Sigmoid colon (tissue), 4 donors: Measurements from ENCODE around the gene QRFP.

ENCODE experiments used
- EP300 ChIP-seq, 4 donors: sonication (generic); formaldehyde crosslinking; IDR thresholded peaks; one replicate each; pipeline ENCODE4 v1.6.1; 2017; ENCODE audit warnings: antibody characterized with exemption in 4 of 4
- POLR2A ChIP-seq, 2 donors: fragments of 450-650 bp; IDR thresholded peaks; one replicate each; pipeline ENCODE4 v1.6.1; 2016; ENCODE audit warnings: antibody characterized with exemption in 2 of 2, mild to moderate bottlenecking in 2 of 2, moderate library complexity in 2 of 2
- POLR2AphosphoS5 ChIP-seq, 4 donors: sonication (generic); formaldehyde crosslinking; IDR thresholded peaks; one replicate each; pipeline ENCODE4 v1.6.1; 2017; ENCODE audit warnings: antibody characterized with exemption in 4 of 4
- TF ChIP-seq, protein P1 (sequence below), 4 experiments: fragments of 450-650 bp in 3 of 4; fragments of 200-600 bp in 1 of 4; IDR thresholded peaks; one replicate each; pipeline ENCODE4 v1.5.1; 2016 to 2019; ENCODE audit warnings: antibody characterized with exemption in 4 of 4, mild to moderate bottlenecking in 3 of 4, moderate library complexity in 2 of 4

DNA sequence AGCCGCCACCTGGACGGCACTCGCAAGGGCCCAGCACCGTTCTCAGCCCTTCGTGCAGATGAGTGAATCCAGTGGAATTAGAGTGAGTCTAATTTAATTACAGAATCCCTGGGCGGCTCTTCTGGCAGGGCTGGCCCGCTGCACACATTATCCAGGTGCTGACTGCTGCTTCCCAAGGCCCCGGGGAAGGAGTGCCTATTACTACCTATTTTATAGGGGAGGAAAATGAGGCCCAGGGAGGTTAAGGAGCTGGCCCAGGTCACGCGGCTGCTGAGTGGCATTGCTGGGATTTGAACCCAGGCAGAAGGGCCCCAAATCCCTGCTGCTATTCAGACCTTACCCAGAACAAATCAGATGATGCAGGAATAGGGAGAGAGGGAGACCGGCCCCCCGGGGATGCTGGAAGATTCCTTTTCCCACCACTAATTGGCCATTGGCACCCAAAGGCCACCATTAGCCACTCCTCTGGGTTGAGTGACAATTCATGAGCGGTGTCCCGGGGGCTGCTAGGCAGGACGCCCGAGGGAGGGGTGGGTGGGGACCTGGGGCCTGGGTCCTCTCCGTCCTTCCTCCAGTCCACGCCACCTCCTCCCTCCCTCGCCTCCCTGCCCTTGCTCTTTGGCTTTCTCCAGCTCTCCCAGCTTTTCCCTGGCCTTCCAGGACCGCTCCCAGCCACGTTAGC lies 10.3 kb upstream of the QRFP start:
- no peak for TF ChIP-seq EP300 (IDR thresholded peaks at IDR 0.05)
- TF ChIP-seq, protein P1, sequence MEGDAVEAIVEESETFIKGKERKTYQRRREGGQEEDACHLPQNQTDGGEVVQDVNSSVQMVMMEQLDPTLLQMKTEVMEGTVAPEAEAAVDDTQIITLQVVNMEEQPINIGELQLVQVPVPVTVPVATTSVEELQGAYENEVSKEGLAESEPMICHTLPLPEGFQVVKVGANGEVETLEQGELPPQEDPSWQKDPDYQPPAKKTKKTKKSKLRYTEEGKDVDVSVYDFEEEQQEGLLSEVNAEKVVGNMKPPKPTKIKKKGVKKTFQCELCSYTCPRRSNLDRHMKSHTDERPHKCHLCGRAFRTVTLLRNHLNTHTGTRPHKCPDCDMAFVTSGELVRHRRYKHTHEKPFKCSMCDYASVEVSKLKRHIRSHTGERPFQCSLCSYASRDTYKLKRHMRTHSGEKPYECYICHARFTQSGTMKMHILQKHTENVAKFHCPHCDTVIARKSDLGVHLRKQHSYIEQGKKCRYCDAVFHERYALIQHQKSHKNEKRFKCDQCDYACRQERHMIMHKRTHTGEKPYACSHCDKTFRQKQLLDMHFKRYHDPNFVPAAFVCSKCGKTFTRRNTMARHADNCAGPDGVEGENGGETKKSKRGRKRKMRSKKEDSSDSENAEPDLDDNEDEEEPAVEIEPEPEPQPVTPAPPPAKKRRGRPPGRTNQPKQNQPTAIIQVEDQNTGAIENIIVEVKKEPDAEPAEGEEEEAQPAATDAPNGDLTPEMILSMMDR (IDR thresholded peaks at IDR 0.05) = no peak
- no peak for TF ChIP-seq POLR2AphosphoS5 (IDR thresholded peaks at IDR 0.05)
- TF ChIP-seq POLR2A (IDR thresholded peaks at IDR 0.05) = no peak
